Measurements from ENCODE around the gene CPA3.

DNA sequence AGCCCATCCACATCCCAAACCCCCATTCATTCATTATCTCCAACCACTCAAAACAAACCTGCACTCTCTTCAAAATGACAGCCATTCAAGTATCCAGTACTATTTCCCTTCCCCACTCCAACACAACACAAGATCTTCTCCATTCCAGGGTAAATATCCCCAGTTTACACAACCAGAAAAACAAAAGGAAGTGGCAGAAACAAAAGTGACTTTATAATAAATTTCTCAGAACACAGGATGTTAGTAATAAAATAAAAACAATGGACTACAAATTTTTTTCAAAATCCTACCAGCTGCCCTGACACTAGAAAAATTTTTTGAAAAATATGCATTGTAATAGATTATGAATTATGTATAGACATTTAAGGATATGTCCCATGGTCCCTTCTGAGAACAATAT lies 14.2 kb downstream of the CPA3 start:
- TF ChIP-seq, protein P1, sequence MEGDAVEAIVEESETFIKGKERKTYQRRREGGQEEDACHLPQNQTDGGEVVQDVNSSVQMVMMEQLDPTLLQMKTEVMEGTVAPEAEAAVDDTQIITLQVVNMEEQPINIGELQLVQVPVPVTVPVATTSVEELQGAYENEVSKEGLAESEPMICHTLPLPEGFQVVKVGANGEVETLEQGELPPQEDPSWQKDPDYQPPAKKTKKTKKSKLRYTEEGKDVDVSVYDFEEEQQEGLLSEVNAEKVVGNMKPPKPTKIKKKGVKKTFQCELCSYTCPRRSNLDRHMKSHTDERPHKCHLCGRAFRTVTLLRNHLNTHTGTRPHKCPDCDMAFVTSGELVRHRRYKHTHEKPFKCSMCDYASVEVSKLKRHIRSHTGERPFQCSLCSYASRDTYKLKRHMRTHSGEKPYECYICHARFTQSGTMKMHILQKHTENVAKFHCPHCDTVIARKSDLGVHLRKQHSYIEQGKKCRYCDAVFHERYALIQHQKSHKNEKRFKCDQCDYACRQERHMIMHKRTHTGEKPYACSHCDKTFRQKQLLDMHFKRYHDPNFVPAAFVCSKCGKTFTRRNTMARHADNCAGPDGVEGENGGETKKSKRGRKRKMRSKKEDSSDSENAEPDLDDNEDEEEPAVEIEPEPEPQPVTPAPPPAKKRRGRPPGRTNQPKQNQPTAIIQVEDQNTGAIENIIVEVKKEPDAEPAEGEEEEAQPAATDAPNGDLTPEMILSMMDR (IDR thresholded peaks at IDR 0.05) = no peak
- TF ChIP-seq POLR2A (IDR thresholded peaks at IDR 0.05) = no peak
